ENCODE measurements around the gene NTM. TPM values are rescaled to one million over a fixed set of nuclear protein-coding genes. Genes with fewer than 3 reads are reported as not detected.

The NTM gene
- total and polyA plus RNA-seq, 2 of the 8 experiments (the other 6 are each of a cell fraction or from before 2014, with no cell fraction given): 13.4 to 20.0 TPM

DNA sequence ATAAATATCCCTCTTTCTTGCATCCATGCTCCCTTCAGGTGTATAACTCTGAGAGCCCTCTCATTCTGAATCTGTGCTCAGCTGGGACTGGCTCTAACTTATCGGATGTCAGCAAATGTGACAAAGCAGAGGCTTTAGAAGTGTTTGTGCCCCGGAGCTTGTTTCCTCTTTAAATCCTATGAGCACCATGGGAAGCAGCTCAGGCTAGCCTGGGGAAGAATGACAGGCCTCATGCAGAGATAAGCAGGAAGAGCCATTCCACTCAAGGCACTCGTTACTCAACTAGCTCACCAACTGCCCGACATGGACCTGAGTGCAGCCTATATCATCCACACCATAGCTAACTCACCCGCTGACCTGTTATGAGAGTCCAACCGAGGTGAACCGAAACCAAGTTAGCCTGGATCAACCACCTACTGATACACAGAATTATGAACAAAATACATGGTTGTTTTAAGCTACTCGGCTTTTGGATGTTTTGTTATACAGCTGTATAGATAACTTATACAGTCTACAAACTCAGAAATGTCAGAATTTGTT, 990.7 kb downstream of the NTM start (continued):
- TF ChIP-seq, protein P1, sequence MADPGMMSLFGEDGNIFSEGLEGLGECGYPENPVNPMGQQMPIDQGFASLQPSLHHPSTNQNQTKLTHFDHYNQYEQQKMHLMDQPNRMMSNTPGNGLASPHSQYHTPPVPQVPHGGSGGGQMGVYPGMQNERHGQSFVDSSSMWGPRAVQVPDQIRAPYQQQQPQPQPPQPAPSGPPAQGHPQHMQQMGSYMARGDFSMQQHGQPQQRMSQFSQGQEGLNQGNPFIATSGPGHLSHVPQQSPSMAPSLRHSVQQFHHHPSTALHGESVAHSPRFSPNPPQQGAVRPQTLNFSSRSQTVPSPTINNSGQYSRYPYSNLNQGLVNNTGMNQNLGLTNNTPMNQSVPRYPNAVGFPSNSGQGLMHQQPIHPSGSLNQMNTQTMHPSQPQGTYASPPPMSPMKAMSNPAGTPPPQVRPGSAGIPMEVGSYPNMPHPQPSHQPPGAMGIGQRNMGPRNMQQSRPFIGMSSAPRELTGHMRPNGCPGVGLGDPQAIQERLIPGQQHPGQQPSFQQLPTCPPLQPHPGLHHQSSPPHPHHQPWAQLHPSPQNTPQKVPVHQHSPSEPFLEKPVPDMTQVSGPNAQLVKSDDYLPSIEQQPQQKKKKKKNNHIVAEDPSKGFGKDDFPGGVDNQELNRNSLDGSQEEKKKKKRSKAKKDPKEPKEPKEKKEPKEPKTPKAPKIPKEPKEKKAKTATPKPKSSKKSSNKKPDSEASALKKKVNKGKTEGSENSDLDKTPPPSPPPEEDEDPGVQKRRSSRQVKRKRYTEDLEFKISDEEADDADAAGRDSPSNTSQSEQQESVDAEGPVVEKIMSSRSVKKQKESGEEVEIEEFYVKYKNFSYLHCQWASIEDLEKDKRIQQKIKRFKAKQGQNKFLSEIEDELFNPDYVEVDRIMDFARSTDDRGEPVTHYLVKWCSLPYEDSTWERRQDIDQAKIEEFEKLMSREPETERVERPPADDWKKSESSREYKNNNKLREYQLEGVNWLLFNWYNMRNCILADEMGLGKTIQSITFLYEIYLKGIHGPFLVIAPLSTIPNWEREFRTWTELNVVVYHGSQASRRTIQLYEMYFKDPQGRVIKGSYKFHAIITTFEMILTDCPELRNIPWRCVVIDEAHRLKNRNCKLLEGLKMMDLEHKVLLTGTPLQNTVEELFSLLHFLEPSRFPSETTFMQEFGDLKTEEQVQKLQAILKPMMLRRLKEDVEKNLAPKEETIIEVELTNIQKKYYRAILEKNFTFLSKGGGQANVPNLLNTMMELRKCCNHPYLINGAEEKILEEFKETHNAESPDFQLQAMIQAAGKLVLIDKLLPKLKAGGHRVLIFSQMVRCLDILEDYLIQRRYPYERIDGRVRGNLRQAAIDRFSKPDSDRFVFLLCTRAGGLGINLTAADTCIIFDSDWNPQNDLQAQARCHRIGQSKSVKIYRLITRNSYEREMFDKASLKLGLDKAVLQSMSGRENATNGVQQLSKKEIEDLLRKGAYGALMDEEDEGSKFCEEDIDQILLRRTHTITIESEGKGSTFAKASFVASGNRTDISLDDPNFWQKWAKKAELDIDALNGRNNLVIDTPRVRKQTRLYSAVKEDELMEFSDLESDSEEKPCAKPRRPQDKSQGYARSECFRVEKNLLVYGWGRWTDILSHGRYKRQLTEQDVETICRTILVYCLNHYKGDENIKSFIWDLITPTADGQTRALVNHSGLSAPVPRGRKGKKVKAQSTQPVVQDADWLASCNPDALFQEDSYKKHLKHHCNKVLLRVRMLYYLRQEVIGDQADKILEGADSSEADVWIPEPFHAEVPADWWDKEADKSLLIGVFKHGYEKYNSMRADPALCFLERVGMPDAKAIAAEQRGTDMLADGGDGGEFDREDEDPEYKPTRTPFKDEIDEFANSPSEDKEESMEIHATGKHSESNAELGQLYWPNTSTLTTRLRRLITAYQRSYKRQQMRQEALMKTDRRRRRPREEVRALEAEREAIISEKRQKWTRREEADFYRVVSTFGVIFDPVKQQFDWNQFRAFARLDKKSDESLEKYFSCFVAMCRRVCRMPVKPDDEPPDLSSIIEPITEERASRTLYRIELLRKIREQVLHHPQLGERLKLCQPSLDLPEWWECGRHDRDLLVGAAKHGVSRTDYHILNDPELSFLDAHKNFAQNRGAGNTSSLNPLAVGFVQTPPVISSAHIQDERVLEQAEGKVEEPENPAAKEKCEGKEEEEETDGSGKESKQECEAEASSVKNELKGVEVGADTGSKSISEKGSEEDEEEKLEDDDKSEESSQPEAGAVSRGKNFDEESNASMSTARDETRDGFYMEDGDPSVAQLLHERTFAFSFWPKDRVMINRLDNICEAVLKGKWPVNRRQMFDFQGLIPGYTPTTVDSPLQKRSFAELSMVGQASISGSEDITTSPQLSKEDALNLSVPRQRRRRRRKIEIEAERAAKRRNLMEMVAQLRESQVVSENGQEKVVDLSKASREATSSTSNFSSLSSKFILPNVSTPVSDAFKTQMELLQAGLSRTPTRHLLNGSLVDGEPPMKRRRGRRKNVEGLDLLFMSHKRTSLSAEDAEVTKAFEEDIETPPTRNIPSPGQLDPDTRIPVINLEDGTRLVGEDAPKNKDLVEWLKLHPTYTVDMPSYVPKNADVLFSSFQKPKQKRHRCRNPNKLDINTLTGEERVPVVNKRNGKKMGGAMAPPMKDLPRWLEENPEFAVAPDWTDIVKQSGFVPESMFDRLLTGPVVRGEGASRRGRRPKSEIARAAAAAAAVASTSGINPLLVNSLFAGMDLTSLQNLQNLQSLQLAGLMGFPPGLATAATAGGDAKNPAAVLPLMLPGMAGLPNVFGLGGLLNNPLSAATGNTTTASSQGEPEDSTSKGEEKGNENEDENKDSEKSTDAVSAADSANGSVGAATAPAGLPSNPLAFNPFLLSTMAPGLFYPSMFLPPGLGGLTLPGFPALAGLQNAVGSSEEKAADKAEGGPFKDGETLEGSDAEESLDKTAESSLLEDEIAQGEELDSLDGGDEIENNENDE (IDR thresholded peaks at IDR 0.05; ENCODE audit: insufficient replicate concordance, low read length): no peak
- TF ChIP-seq, protein P2, sequence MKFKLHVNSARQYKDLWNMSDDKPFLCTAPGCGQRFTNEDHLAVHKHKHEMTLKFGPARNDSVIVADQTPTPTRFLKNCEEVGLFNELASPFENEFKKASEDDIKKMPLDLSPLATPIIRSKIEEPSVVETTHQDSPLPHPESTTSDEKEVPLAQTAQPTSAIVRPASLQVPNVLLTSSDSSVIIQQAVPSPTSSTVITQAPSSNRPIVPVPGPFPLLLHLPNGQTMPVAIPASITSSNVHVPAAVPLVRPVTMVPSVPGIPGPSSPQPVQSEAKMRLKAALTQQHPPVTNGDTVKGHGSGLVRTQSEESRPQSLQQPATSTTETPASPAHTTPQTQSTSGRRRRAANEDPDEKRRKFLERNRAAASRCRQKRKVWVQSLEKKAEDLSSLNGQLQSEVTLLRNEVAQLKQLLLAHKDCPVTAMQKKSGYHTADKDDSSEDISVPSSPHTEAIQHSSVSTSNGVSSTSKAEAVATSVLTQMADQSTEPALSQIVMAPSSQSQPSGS (IDR thresholded peaks at IDR 0.05; ENCODE audit: low read length): no peak
- TF ChIP-seq, protein P3, sequence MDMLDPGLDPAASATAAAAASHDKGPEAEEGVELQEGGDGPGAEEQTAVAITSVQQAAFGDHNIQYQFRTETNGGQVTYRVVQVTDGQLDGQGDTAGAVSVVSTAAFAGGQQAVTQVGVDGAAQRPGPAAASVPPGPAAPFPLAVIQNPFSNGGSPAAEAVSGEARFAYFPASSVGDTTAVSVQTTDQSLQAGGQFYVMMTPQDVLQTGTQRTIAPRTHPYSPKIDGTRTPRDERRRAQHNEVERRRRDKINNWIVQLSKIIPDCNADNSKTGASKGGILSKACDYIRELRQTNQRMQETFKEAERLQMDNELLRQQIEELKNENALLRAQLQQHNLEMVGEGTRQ (IDR thresholded peaks at IDR 0.05; ENCODE audit: low read length): no peak
